ENCODE measurements around the gene PTPRA.
A peak's percentile ranks its signal among the peaks of the same experiment; 100 is the strongest.
"Not testable (repeated sequence)": the region's sequence is repeated elsewhere in the genome, so short reads cannot be mapped to it uniquely, and the experiment has no call there.

Gene PTPRA

GRCh38 chr20:2889797-2890196, 16.5 kb downstream of the PTPRA start:
- no peak for DNase-seq

- DNase-seq: no peak
These were observed 17.5 kb downstream of the PTPRA start for GRCh38 chr20:2890742-2891141.

GRCh38 chr20:2891343-2891742, 18.1 kb downstream of the PTPRA start:
- DNase-seq: no peak

GRCh38 chr20:2892376-2892775, 19.1 kb downstream of the PTPRA start:
- no peak for DNase-seq

GRCh38 chr20:2894221-2894620, 20.9 kb downstream of the PTPRA start:
- no peak for DNase-seq

- DNase-seq: not testable (repeated sequence)
These were observed 21.9 kb downstream of the PTPRA start for GRCh38 chr20:2895154-2895553.

- DNase-seq: no peak
These were observed 26.0 kb downstream of the PTPRA start for GRCh38 chr20:2899243-2899642.

- no peak for DNase-seq
These were observed 27.7 kb downstream of the PTPRA start for GRCh38 chr20:2900845-2901592.

GRCh38 chr20:2902291-2902690, 29.0 kb downstream of the PTPRA start:
- DNase-seq: no peak

GRCh38 chr20:2902818-2903217, 29.5 kb downstream of the PTPRA start:
- no peak for DNase-seq

GRCh38 chr20:2903686-2904085, 30.4 kb downstream of the PTPRA start:
- no peak for DNase-seq

GRCh38 chr20:2907519-2907918, 34.2 kb downstream of the PTPRA start:
- DNase-seq: no peak

- no peak for DNase-seq
These were observed 36.7 kb downstream of the PTPRA start for GRCh38 chr20:2909953-2910352.

GRCh38 chr20:2911200-2911599, 37.9 kb downstream of the PTPRA start:
- no peak for DNase-seq

- DNase-seq: peak; percentile 10
These were observed 40.9 kb downstream of the PTPRA start for GRCh38 chr20:2914160-2914559.

- DNase-seq: no peak
These were observed 44.0 kb downstream of the PTPRA start for GRCh38 chr20:2917266-2917665.

- DNase-seq: no peak
These were observed 45.1 kb downstream of the PTPRA start for GRCh38 chr20:2918096-2919049.

- DNase-seq: no peak
These were observed 46.4 kb downstream of the PTPRA start for GRCh38 chr20:2919518-2920245.

GRCh38 chr20:2920473-2920872, 47.2 kb downstream of the PTPRA start:
- DNase-seq: no peak

- DNase-seq: peak; percentile 15
These were observed 48.2 kb downstream of the PTPRA start for GRCh38 chr20:2921506-2921905.

GRCh38 chr20:2922957-2923356, 49.7 kb downstream of the PTPRA start:
- DNase-seq: no peak

GRCh38 chr20:2930538-2930937, 57.3 kb downstream of the PTPRA start:
- no peak for DNase-seq

GRCh38 chr20:2932498-2932897, 59.2 kb downstream of the PTPRA start:
- DNase-seq: peak; percentile 8

Data from NCI-H1694 (cell line).